A673 (cell line): ENCODE data around the gene MTF1. TPM values are rescaled to one million over a fixed set of nuclear protein-coding genes. Genes with fewer than 3 reads are reported as not detected.
A peak's percentile ranks its signal among the peaks of the same experiment; 100 is the strongest.

Experiments
- BruUV-seq: library from RNA; stranded (reverse); fragments of 400-500 nt; replicated peaks from 2 replicates; lab custom pipeline; 2021; lab: Mats Ljungman, UMichigan
- CTCF ChIA-PET: fragments of 300-600 bp; sonication (Branson Sonifier 250); formaldehyde crosslinking; loops from one replicate; lab custom pipeline; 2022; ENCODE audit warnings: antibody characterized with exemption; lab: Charles Lee
- POLR2A ChIA-PET: fragments of 300-600 bp; sonication (Branson Sonifier 250); formaldehyde crosslinking; loops from one replicate; lab custom pipeline; 2022; ENCODE audit warnings: antibody characterized with exemption; ENCODE audit not compliant: low non-redundant PET; lab: Charles Lee
- DNase-seq: peaks from one replicate; pipeline ENCODE4 v3.0.0-alpha.2; 2015; ENCODE audit warnings: low spot score
- H3K27ac ChIP-seq: fragments of 200-600 bp; sonication (generic); 2 replicates; pipeline ENCODE4 v1.5.1; 2016; ENCODE audit warnings: mixed run types, low read depth, mild to moderate bottlenecking, mixed read lengths, antibody characterized with exemption, low read length; ENCODE audit not compliant: poor library complexity, severe bottlenecking
- H3K27me3 ChIP-seq: fragments of 200-600 bp; sonication (generic); replicated peaks from 2 replicates; pipeline ENCODE4 v1.6.1; 2017; ENCODE audit warnings: mixed run types, low read depth, mild to moderate bottlenecking, mixed read lengths, antibody characterized with exemption, low read length; ENCODE audit not compliant: insufficient read depth, poor library complexity
- H3K36me3 ChIP-seq: fragments of 200-600 bp; sonication (generic); 2 replicates; pipeline ENCODE4 v1.6.1; 2016; ENCODE audit warnings: mixed run types, mild to moderate bottlenecking, mixed read lengths, antibody characterized with exemption, low read length; ENCODE audit not compliant: insufficient read depth, poor library complexity, severe bottlenecking
- H3K4me1 ChIP-seq: fragments of 200-600 bp; sonication (generic); 2 replicates; pipeline ENCODE4 v1.6.1; 2017; ENCODE audit warnings: mixed run types, mild to moderate bottlenecking, mixed read lengths, antibody characterized with exemption, low read length; ENCODE audit not compliant: insufficient read depth, poor library complexity, severe bottlenecking
- H3K4me3 ChIP-seq: fragments of 200-600 bp; sonication (generic); 2 replicates; pipeline ENCODE4 v1.5.1; 2016; ENCODE audit warnings: low read depth, mixed run types, mild to moderate bottlenecking, mixed read lengths, low read length; ENCODE audit not compliant: poor library complexity, severe bottlenecking
- H3K9me3 ChIP-seq: fragments of 200-600 bp; sonication (generic); 2 replicates; pipeline ENCODE4 v1.6.1; 2016; ENCODE audit warnings: mixed run types, low read depth, mild to moderate bottlenecking, mixed read lengths, antibody characterized with exemption, low read length; ENCODE audit not compliant: poor library complexity, severe bottlenecking
- EZH2 ChIP-seq: fragments of 200-600 bp; sonication (generic); IDR thresholded peaks from 2 replicates; pipeline ENCODE4 v1.6.1; 2017; ENCODE audit warnings: borderline replicate concordance, low read depth, mild to moderate bottlenecking, mixed read lengths, antibody characterized with exemption, low read length; ENCODE audit not compliant: poor library complexity, severe bottlenecking
- intact Hi-C: fragments of 100-400 bp; cut with micrococcal nuclease; formaldehyde crosslinking; loops from one replicate; pipeline ENCODE4 v1.10.0; 2022; ENCODE audit not compliant: unreplicated experiment
- total RNA-seq: library from RNA; stranded (reverse); gene quantifications from 2 replicates; pipeline ENCODE4 v1.2.3, GENCODE V29; 2021
- TF ChIP-seq, protein P1 (sequence below): fragments of 300-800, 200-600 bp; sonication (generic); conservative IDR thresholded peaks from 2 replicates; pipeline ENCODE4 v1.5.1; 2017; ENCODE audit warnings: low read depth, mild to moderate bottlenecking, antibody characterized with exemption, low read length, moderate library complexity, mixed read lengths

The MTF1 gene
- total RNA-seq, 1 experiment from 2014 or later: 19.8 TPM

DNA sequence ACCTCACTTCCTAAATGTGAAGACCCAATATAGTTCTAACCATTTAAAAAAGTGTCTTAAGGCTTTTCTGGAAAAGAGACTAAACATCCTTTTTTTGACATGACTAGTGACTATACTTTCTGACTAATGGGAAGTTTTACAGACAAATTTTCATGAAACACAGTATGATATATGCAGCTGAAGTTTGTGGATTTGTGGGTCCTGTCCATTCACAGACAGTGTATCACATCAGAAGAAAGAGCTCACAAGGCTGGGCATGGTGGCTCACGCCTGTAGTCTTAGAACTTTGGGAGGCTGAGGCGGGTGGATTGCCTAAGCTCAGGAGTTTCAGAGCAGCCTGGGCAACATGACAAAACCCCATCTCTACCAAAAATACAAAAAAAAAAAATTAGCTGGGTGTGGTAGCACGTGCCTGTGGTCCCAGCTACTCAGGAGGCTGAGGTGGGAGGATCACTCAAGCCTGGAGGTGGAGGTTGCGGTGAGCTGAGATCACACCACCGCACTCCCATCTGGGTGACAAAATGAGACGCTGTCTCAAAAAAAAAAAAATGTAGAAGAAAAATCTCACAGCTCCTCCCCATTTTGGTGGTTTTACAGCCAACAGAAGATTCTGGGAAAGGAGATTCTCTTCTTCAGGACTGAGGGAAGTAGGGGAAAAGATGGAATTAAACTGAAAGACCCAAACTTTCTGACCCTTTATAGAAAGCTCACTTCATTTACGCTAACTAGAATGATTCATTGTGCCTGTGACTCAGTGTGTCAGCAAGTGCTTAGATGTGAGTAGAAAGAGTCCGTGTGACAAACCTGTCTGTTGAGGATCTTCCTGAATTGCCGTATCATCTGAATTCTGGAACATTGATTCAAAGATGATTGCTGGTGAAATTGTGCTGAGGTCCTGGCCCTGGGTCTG, 36.2 kb downstream of the MTF1 start:
- TF ChIP-seq, protein P1, sequence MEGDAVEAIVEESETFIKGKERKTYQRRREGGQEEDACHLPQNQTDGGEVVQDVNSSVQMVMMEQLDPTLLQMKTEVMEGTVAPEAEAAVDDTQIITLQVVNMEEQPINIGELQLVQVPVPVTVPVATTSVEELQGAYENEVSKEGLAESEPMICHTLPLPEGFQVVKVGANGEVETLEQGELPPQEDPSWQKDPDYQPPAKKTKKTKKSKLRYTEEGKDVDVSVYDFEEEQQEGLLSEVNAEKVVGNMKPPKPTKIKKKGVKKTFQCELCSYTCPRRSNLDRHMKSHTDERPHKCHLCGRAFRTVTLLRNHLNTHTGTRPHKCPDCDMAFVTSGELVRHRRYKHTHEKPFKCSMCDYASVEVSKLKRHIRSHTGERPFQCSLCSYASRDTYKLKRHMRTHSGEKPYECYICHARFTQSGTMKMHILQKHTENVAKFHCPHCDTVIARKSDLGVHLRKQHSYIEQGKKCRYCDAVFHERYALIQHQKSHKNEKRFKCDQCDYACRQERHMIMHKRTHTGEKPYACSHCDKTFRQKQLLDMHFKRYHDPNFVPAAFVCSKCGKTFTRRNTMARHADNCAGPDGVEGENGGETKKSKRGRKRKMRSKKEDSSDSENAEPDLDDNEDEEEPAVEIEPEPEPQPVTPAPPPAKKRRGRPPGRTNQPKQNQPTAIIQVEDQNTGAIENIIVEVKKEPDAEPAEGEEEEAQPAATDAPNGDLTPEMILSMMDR: no peak
- TF ChIP-seq EZH2: no peak
- BruUV-seq: no TSS peak
- DNase-seq: no peak
- no peaks in the 10 kb centered on the region for H3K9me3 ChIP-seq
- POLR2A ChIA-PET: interaction anchor here (0.6 kb wide), 1 partner anchor 17 kb away, joined by 3 read pairs; no protein-coding TSS in a partner anchor
- H3K4me3 ChIP-seq: no peak overlapping the region
- H3K27ac ChIP-seq: no peak overlapping the region
- H3K36me3 ChIP-seq: peaks cover 23% of the 10 kb centered on the region
- intact Hi-C loops: no loop called here
- CTCF ChIA-PET: no interaction called here
- H3K4me1 ChIP-seq: no peaks in the 10 kb centered on the region
- H3K27me3 ChIP-seq: no peaks in the 10 kb centered on the region

DNA sequence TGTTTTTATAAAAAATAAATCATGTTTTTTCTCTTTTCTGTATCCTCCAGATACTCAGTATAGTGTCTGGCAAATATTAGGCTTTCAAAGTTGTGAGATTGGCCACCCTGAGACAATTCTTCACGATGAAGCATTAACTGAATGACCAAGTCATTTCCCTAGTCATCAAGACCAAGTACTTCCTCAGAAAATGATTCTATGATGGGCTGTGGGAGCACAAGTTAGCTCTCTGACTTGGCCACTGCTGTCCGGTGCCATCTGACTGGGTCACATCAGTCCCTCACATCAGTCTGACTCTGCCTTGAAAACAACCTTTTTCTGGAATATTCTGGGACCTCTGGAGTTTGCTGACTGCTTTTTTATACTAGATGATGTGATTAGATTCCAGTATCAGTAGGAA, 37.9 kb downstream of the MTF1 start:
- Histone ChIP-seq H3K27ac (no peak overlapping the region), H3K36me3 (peaks cover 23% of the 10 kb centered on the region), H3K4me3 (no peak overlapping the region), H3K9me3 (no peaks in the 10 kb centered on the region), H3K27me3 (no peaks in the 10 kb centered on the region), H3K4me1 (no peaks in the 10 kb centered on the region)
- TF ChIP-seq, protein P1: no peak
- TF ChIP-seq EZH2: no peak
- DNase-seq: no peak
- ChIA-PET CTCF (no interaction called here), POLR2A (no interaction called here)
- BruUV-seq: no TSS peak
- intact Hi-C loops: no loop called here

DNA sequence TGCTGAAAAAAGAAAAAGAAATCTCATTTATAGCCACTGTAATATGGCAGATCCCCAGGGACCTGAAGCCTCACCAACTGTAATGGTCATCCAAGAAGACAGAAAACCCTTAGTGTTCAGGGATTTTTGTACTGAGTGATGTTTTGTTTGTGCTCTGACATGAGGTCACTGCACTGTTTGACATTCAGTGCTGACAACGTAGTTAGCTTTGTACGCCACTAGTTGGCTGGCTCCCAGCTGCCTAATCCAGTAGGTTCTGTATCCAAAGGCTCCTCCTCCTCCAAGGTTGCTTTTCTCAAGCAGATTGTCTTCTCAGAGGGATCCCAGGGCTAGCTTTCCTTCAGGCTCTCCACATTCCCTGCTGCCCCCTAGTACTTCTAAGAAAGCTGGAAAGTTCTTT, 41.9 kb downstream of the MTF1 start:
- Histone ChIP-seq H3K4me3 (no peak overlapping the region), H3K4me1 (no peaks in the 10 kb centered on the region), H3K27me3 (no peaks in the 10 kb centered on the region), H3K9me3 (no peaks in the 10 kb centered on the region), H3K27ac (no peak overlapping the region), H3K36me3 (peaks cover 17% of the 10 kb centered on the region)
- POLR2A ChIA-PET: interaction anchor here (0.6 kb wide), 1 partner anchor 1288 kb away, joined by 3 read pairs; no protein-coding TSS in a partner anchor
- no TSS peak for BruUV-seq
- intact Hi-C loops: no loop called here
- peak; percentile 20 for DNase-seq
- no peak for TF ChIP-seq EZH2
- TF ChIP-seq, protein P1: no peak
- CTCF ChIA-PET: no interaction called here
